B cell (primary cell): ENCODE results near the gene PAPOLB. TPM values are rescaled to one million over a fixed set of nuclear protein-coding genes. Genes with fewer than 3 reads are reported as not detected.

Source experiments
- ATAC-seq: fragments of 200-7000 bp; cut with Tn5 transposase; one replicate; pipeline ENCODE4 v1.10.0; 2021; ENCODE audit warnings: low read depth, mild to moderate bottlenecking, moderate number of reproducible peaks, moderate library complexity
- CTCF ChIA-PET: fragments of 350-600 bp; sonication (Branson Sonifier 250); formaldehyde crosslinking; loops from one replicate; lab custom pipeline; 2021; ENCODE audit warnings: antibody characterized with exemption, inconsistent platforms; lab: Charles Lee
- POLR2A ChIA-PET: fragments of 350-600 bp; sonication (Branson Sonifier 250); formaldehyde crosslinking; loops from one replicate; lab custom pipeline; 2021; ENCODE audit warnings: antibody characterized with exemption; lab: Charles Lee
- DNase-seq: peaks from one replicate; pipeline ENCODE4 v3.0.0; 2013
- H2AFZ ChIP-seq: 2 replicates; pipeline ENCODE4 v1.6.1; 2012; ENCODE audit warnings: mild to moderate bottlenecking, low read depth, low read length; ENCODE audit not compliant: insufficient read depth, poor library complexity, severe bottlenecking
- H3K27ac ChIP-seq, 2 donors: 1 replicate in 1 of 2; 2 replicates in 1 of 2; pipeline ENCODE4 v1.5.1; 2012 to 2013; ENCODE audit warnings: low read length in 2 of 2, mild to moderate bottlenecking in 2 of 2, moderate library complexity in 1 of 2
- H3K27me3 ChIP-seq, 4 experiments: fragments of 200-600 bp in 1 of 4; sonication (generic) in 1 of 4; replicated peaks in 1 of 4; 1 replicate in 2 of 4; 2 replicates in 2 of 4; pipeline versions ENCODE4 v1.6.1 to v1.7.0; 2013 to 2016; ENCODE audit warnings: low read length in 3 of 4, mild to moderate bottlenecking in 2 of 4, mixed read lengths in 1 of 4, moderate library complexity in 1 of 4; ENCODE audit not compliant: insufficient read depth in 4 of 4, control insufficient read depth in 3 of 4; ENCODE audit errors: control extremely low read depth in 1 of 4
- H3K36me3 ChIP-seq, 2 experiments: replicated peaks in 1 of 2; 1 replicate in 1 of 2; 2 replicates in 1 of 2; pipeline versions ENCODE4 v1.6.1 to v1.7.1; 2013; ENCODE audit warnings: low read length in 1 of 2; ENCODE audit not compliant: insufficient read depth in 2 of 2, control insufficient read depth in 1 of 2; ENCODE audit errors: control extremely low read depth in 1 of 2, extremely low read depth in 1 of 2
- H3K4me1 ChIP-seq, 2 donors: fragments of 200-600 bp in 1 of 2; sonication (generic) in 1 of 2; 1 replicate in 1 of 2; 2 replicates in 1 of 2; pipeline versions ENCODE4 v1.5.1 to v1.6.1; 2013 to 2017; ENCODE audit warnings: low read length in 2 of 2; ENCODE audit not compliant: control insufficient read depth in 2 of 2, insufficient read depth in 2 of 2
- H3K4me2 ChIP-seq: replicated peaks from 2 replicates; pipeline ENCODE3; 2012; ENCODE audit warnings: mild to moderate bottlenecking, low read depth, low read length; ENCODE audit not compliant: poor library complexity, severe bottlenecking
- H3K4me3 ChIP-seq, 5 experiments: fragments of 200-600 bp in 1 of 5; sonication (generic) in 1 of 5; 1 replicate in 3 of 5; 2 replicates in 2 of 5; pipeline versions ENCODE4 v1.5.1 to v1.7.0; 2011 to 2016; ENCODE audit warnings: low read length in 4 of 5, mild to moderate bottlenecking in 4 of 5, low read depth in 2 of 5, control low read depth in 1 of 5, moderate library complexity in 1 of 5; ENCODE audit not compliant: insufficient read depth in 1 of 5; ENCODE audit errors: control extremely low read depth in 1 of 5, extremely low read depth in 1 of 5
- H3K79me2 ChIP-seq: fragments of 200-600 bp; sonication (generic); one replicate; pipeline ENCODE4 v1.6.0; 2016; ENCODE audit warnings: low read length; ENCODE audit not compliant: control insufficient read depth, insufficient read depth
- H3K9ac ChIP-seq: fragments of 200-600 bp; sonication (generic); 2 replicates; pipeline ENCODE4 v1.6.1; 2017; ENCODE audit warnings: mild to moderate bottlenecking, low read length, moderate library complexity
- H3K9me3 ChIP-seq, 3 donors: one replicate each; pipeline versions ENCODE4 v1.6.1 to v1.7.1; 2013; ENCODE audit warnings: low read length in 2 of 3; ENCODE audit not compliant: control insufficient read depth in 2 of 3, insufficient read depth in 1 of 3; ENCODE audit errors: control extremely low read depth in 1 of 3
- H4K20me1 ChIP-seq: 2 replicates; pipeline ENCODE4 v1.6.0; 2012; ENCODE audit warnings: mild to moderate bottlenecking, low read length; ENCODE audit not compliant: insufficient read depth, control insufficient read depth, poor library complexity, severe bottlenecking
- H3K27ac Mint-ChIP-seq: one replicate; pipeline ENCODE4 v1.8.0; 2021; ENCODE audit warnings: mixed read lengths
- H3K27me3 Mint-ChIP-seq: one replicate; pipeline ENCODE4 v1.8.0; 2021; ENCODE audit warnings: mixed read lengths
- H3K4me1 Mint-ChIP-seq: one replicate; pipeline ENCODE4 v1.8.0; 2021; ENCODE audit warnings: mixed read lengths
- H3K4me3 Mint-ChIP-seq: one replicate; pipeline ENCODE4 v1.8.0; 2021; ENCODE audit warnings: mixed read lengths
- H3K9me3 Mint-ChIP-seq: one replicate; pipeline ENCODE4 v1.8.0; 2022; ENCODE audit warnings: mixed read lengths; ENCODE audit not compliant: insufficient read depth
- EZH2 ChIP-seq: IDR thresholded peaks from 2 replicates; pipeline ENCODE4 v1.6.1; 2012; ENCODE audit warnings: borderline replicate concordance, low read depth, mild to moderate bottlenecking, moderate library complexity, low read length; ENCODE audit not compliant: insufficient read depth, poor library complexity, severe bottlenecking
- WGBS: methylation state at CpG from one replicate; pipeline ENCODE4 v1.1.5; 2013; ENCODE audit warnings: missing lambda C conversion rate; ENCODE audit not compliant: insufficient coverage; 5-methylcytosine and 5-hydroxymethylcytosine counted together
- intact Hi-C: fragments of 100-400 bp; cut with micrococcal nuclease; formaldehyde crosslinking; loops from one replicate; pipeline ENCODE4 v1.10.0; 2022
- polyA plus RNA-seq: library from polyadenylated mRNA; depleted of rRNA; stranded (reverse); fragments of >200 nt; gene quantifications from 2 replicates; pipeline ENCODE4 v1.2.3, GENCODE V29; 2012
- total RNA-seq, 2 donors: library from RNA; stranded (reverse); fragments of 120-200 nt in 1 of 2; gene quantifications; 1 replicate in 1 of 2; 2 replicates in 1 of 2; pipeline versions ENCODE4 v1.2.3 to v1.2.4, GENCODE V29; 2013 to 2022
- TF ChIP-seq, protein P1 (sequence below): fragments of 200-600 bp; IDR thresholded peaks from one replicate; pipeline ENCODE4 v1.8.0; 2022; ENCODE audit warnings: antibody characterized with exemption, mild to moderate bottlenecking

The PAPOLB gene
- total and polyA plus RNA-seq, 2 donors (not counting 1 experiment from before 2014, with no cell fraction given), result not detected

DNA sequence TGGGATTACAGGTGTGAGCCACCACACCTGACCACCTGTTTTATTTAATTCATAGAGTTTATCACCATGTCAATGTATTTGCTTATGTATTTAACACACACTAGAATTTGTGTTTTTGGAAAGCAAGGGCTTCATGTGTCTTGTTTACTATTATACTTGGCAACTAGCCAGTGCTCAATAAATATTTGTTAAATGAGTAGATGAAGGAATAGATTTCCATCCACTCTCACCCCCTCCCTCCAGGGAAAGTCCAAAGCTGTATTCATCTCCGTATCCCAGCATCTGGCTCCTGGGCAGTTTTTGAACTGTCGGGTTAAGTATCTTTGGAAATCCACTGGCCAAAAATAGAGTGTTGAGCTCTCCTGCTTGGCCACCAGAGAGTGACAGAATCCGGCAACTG lies 26.3 kb upstream of the PAPOLB start:
- WGBS, result 91% methylated on average over 3 of the region's 3 CpGs
- H3K36me3 ChIP-seq, result no peaks in the 10 kb centered on the region
- ChIA-PET CTCF (no interaction called here), POLR2A (no interaction called here)
- peaks cover 0 to 12% (median 0%) of the 10 kb centered on the region in 3 donors for H3K9me3 ChIP-seq
- DNase-seq (no peak), ATAC-seq (no peak)
- H3K27me3 Mint-ChIP-seq, result peaks cover 42% of the 10 kb centered on the region
- intact Hi-C loops, result no loop called here
- H3K4me3 Mint-ChIP-seq, result no peak overlapping the region
- no peak overlapping the region for H3K4me2 ChIP-seq
- H3K9me3 Mint-ChIP-seq, result peaks cover 1% of the 10 kb centered on the region
- H4K20me1 ChIP-seq, result no peaks in the 10 kb centered on the region
- H3K27ac Mint-ChIP-seq, result no peak overlapping the region
- H3K4me1 ChIP-seq, result peaks cover 3 to 7% of the 10 kb centered on the region in 2 donors
- peaks cover 5% of the 10 kb centered on the region for H3K4me1 Mint-ChIP-seq
- H2AFZ ChIP-seq, result no peak overlapping the region
- peaks cover 0 to 17% (median 9%) of the 10 kb centered on the region in 4 experiments for H3K27me3 ChIP-seq
- no peak overlapping the region for H3K9ac ChIP-seq
- no peak for TF ChIP-seq EZH2
- TF ChIP-seq, protein P1, sequence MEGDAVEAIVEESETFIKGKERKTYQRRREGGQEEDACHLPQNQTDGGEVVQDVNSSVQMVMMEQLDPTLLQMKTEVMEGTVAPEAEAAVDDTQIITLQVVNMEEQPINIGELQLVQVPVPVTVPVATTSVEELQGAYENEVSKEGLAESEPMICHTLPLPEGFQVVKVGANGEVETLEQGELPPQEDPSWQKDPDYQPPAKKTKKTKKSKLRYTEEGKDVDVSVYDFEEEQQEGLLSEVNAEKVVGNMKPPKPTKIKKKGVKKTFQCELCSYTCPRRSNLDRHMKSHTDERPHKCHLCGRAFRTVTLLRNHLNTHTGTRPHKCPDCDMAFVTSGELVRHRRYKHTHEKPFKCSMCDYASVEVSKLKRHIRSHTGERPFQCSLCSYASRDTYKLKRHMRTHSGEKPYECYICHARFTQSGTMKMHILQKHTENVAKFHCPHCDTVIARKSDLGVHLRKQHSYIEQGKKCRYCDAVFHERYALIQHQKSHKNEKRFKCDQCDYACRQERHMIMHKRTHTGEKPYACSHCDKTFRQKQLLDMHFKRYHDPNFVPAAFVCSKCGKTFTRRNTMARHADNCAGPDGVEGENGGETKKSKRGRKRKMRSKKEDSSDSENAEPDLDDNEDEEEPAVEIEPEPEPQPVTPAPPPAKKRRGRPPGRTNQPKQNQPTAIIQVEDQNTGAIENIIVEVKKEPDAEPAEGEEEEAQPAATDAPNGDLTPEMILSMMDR, result no peak
- H3K27ac ChIP-seq, result no peak overlapping the region
- no peaks in the 10 kb centered on the region for H3K79me2 ChIP-seq
- no peak overlapping the region for H3K4me3 ChIP-seq

DNA sequence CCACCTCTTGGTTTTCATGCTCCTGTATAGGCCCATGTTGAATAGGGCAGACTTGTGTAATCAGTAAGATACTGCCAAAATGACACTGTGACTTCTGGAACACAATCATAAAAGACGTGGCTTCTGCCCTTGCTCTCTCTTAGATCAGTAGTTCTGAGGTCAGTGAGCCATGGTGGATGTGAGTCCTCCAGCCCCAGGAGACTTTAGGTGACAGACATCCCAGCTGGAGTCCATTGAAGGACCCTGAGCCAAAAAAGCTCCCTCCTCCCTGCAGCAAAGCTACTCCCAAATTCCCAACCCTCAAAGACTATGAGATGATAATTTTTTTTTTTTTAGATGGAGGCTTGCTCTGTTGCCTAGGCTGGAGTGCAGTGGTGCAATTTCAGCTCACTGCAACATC lies 24.8 kb upstream of the PAPOLB start:
- H3K9me3 Mint-ChIP-seq, result no peaks in the 10 kb centered on the region
- H3K27me3 Mint-ChIP-seq, result peaks cover 53% of the 10 kb centered on the region
- Histone ChIP-seq H3K4me1 (peaks cover 3 to 17% of the 10 kb centered on the region in 2 donors), H3K27ac (no peak overlapping the region), H3K79me2 (no peaks in the 10 kb centered on the region), H3K9ac (no peak overlapping the region), H3K27me3 (peaks cover 0 to 28% (median 12%) of the 10 kb centered on the region in 4 experiments), H4K20me1 (no peaks in the 10 kb centered on the region), H3K9me3 (peaks cover 0 to 8% (median 0%) of the 10 kb centered on the region in 3 donors), H3K4me2 (no peak overlapping the region), H3K4me3 (no peak overlapping the region), H2AFZ (no peak overlapping the region), H3K36me3 (no peaks in the 10 kb centered on the region)
- ChIA-PET CTCF (no interaction called here), POLR2A (no interaction called here)
- no peak for DNase-seq
- no peak overlapping the region for H3K4me3 Mint-ChIP-seq
- intact Hi-C loops, result no loop called here
- no peak for ATAC-seq
- WGBS, result no CpG with 5 or more reads among the region's 1 CpG
- TF ChIP-seq EZH2, result no peak
- TF ChIP-seq, protein P1, result no peak
- peaks cover 13% of the 10 kb centered on the region for H3K4me1 Mint-ChIP-seq
- no peak overlapping the region for H3K27ac Mint-ChIP-seq
